ENCODE results near the gene PAX8.

- TF ChIP-seq CTCF (IDR thresholded peaks at IDR 0.05): no peak
- TF ChIP-seq POLR2A (IDR thresholded peaks at IDR 0.05): no peak
Observed at GRCh38 chr2:113175042-113175628, 103.6 kb downstream of the PAX8 start.
